ENCODE results near the gene RUSF1.

The RUSF1 gene

GRCh38 chr16:31439519-31439918 is 68.7 kb downstream of the RUSF1 start:
- no peak for TF ChIP-seq GATA3 (IDR thresholded peaks at IDR 0.05; ENCODE audit: low read depth, low read length)
- TF ChIP-seq GATA2 (IDR thresholded peaks at IDR 0.05; ENCODE audit: low read depth, low read length) = no peak
